ENCODE results near the gene GPR146.
"Not testable (repeated sequence)": the region's sequence is repeated elsewhere in the genome, so short reads cannot be mapped to it uniquely, and the experiment has no call there.

Gene GPR146

DNA sequence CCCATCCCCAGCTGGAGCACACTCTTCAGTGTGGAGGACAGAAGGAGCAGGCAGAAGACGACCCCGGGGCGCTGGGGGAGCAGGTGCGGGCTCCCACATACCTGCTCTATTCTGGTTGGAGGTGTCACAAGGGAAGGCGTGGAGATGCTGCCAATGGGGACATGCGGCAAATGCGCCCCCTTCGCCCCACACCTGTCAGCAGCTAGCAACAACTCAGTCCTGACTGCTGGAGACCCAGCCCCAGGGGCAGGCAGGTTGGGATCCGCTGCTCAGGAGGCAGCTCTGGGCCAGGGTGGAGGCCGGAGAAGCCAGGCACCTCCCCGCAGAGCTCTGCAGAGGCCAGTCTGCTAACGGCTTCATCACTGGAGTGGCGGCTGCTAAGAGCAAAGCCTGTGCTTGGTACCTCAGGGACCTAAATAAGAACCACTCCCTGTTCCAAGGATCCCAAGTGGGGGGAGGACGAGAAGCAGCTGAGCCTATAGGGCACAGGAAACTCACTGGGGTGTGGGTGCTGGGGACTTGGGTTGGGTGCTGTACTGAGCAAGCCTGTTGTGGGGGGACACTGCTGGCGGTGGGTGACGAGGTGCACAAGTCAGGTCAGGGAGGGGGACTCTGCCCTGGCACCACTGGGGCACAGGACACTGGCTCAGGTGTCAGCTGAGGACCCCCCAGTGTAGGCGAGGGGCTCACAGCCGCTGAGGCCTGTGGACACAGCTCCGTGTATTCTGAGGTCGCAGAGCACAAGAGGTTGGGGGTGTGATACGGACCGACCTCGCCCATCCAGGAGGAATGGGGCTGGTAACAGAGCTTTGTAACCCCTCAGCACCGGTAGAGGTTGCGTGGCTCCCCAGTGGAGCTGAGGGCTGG, 19.2 kb upstream of the GPR146 start:
- DNase-seq (ENCODE audit: low read depth, low spot score): no peak
- no peak overlapping the region for H3K27ac ChIP-seq

DNA sequence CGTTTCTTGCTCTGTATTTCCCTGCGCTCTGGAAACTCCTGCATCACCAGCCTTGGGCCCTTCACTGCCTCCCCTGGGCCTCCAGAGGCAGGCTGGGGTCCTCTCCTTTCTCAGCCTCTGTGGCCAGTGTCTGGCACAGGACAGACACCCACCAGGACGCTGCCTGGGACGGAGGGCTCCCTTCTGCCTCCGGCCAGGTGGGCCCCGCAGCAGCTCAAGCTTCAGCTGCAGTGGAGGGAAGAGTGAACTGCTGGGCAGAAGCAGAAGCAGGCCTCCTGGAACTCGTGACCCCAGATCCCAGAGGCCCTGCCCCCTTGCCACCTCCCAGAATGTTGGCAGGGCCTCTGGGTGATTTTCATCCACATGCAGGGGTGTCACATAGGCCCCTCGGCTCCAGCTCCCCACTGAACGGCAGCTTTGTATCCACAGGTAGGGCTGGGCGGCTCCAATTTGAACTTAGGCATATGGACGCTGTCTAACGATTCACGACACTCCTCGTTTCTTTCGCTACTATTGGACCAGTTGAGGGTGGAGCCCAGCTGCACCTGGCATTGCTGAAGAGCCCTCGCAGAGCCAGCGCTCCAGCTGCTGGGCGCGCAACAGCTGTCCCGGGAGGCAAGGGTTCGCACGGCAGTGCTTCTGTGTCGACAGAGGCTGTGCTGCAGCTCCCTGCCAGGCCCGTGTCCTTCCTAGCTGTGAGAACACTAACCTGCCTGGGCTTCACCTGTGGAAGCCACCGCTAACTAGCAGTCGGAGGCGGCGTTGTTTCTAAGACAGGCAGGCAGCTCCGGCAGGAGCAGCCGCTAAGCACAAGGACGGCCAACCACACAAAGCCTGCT, 18.4 kb upstream of the GPR146 start:
- no peak for DNase-seq (ENCODE audit: low read depth, low spot score)
- no peak overlapping the region for H3K27ac ChIP-seq

DNA sequence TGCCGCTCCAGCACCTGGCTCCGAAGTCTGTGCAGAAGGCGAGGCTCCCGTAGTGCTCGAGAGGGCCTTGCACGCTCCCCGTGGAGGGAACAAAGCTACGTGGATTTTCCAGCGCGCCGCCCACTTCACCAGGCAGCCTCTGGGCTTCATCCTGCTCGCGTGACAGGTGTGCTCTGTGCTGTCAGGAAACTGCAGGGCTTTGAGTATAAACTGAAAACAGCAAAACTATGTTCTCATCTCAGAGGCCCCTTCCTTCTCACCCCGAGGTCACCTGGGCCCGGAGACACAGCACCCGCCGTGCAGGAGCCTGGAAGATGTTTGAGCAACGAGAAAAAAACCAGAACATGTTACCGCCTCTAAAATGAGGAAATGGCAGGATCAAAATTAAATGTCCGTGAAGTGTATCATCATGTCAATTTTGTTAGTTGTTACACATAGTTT, 17.6 kb upstream of the GPR146 start:
- no peak overlapping the region for H3K27ac ChIP-seq
- DNase-seq (ENCODE audit: low read depth, low spot score): no peak

DNA sequence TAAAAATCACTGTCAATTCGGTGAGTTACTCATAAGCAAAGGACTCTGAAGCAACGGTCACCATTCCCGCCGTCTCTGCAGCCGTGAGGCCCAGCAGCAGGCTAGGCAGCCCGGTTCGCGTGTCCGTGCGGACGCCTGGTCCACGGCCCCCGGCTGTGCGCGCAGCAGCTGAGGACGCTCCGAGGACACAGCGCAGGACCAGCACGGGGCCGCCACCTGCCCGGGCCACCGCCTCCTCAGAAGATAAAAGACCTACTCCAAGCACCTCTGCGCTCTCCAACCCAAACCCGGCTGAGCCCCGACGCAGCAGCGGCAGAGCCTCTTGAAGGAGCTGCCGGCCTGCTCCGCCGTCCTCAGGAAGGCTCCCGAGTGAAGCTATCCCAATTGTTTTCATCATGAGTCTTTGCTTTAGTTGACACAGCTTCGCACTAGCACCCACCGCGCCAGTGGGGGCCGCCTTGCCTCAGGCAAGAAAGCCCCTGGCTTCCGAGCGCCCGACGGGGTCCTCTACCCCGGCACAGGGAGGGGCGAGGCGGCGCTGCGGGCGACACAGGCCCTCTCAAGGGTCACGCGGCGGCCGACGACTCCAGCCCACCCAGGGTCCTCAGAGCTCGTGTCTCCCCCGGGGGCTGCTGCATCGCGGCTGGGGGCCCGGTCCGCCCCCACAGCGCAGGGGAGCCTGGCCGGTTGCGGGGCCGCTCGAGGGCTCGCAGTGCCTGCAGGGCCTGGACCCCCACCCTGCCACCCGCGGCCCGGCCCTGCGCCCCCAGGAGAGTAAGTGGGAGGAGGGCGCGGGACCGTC, 16.9 kb upstream of the GPR146 start:
- H3K27ac ChIP-seq: peak overlapping the region; percentile 77
- DNase-seq (ENCODE audit: low read depth, low spot score): no peak

DNA sequence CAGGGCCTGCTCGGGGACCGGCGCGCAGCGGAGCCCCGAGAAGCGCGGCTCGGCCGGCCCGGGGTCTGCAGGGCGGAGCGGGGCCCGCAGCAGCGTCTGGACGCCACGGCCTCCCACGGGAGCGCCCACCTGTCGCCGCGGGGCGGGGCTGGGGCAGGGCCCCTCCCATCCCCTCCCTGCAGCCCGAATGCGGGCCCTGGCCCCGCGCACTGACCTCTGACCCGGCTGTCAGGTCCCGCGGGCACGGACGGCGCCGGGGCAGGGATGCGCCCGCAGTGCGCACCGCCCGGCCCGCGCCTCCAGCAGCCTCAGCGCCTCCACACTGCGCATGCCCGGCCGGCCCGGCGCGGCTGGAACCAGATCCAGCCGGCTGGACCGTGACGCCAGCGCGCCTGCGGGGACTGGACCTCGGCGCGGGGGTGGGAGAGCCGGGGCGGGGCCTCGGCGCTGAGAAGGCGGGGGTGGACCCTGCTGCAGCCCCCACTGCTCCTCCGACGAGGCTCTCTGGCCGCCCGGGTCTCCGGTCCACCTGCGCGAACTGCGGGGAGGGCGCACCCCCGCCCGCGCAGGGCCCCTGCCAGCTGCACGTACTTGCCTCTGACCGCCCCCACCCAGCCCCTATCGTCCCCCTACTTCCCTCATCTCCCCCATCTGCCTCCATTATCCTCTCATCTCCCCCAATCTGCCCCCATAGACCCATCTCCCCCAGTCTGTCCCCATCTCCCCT, 16.1 kb upstream of the GPR146 start:
- peak; percentile 39 for DNase-seq (ENCODE audit: low read depth, low spot score)
- peak overlapping the region; percentile 77 for H3K27ac ChIP-seq

DNA sequence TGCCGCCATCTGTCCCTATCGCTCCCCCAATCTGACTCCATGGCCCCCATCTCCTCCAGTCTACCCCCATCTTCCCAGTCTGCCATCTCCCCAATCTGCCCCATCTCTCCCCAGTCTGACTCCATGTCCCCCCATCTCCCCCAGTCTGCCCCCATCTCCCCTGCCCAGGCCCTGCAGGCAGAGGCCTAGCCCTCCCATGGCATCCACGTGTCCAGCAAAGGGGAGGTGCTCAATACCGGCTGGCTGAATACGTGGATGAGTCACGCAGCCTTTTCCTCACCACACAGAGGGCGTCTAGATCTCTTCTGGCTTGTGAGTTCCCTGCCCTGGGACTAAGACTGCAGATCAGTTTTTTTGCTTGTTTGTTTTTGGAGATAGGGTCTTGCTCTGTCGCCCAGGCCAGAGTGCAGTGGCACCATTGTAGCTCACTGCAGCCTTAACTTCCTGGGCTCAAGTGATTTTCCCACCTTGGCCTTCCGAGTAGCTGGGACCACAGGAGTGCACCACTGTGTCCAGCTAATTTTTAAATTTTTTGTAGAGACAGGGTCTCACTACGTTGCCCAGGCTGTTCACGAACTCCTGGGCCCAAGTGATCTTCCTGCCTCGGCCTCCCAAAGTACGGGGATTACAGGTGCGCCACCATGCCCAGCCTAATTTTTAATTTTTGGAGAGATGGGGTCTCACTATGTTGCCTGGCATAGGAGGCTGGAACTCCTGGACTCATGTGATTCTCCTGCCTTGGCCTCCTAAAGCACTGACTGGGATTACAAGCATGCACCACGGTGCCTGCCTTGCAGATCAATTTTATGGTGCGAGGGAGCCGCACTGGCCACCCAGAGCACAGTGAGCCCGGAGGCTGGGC, 15.3 kb upstream of the GPR146 start:
- DNase-seq (ENCODE audit: low read depth, low spot score): peak; percentile 73
- H3K27ac ChIP-seq: peak overlapping the region; percentile 77

DNA sequence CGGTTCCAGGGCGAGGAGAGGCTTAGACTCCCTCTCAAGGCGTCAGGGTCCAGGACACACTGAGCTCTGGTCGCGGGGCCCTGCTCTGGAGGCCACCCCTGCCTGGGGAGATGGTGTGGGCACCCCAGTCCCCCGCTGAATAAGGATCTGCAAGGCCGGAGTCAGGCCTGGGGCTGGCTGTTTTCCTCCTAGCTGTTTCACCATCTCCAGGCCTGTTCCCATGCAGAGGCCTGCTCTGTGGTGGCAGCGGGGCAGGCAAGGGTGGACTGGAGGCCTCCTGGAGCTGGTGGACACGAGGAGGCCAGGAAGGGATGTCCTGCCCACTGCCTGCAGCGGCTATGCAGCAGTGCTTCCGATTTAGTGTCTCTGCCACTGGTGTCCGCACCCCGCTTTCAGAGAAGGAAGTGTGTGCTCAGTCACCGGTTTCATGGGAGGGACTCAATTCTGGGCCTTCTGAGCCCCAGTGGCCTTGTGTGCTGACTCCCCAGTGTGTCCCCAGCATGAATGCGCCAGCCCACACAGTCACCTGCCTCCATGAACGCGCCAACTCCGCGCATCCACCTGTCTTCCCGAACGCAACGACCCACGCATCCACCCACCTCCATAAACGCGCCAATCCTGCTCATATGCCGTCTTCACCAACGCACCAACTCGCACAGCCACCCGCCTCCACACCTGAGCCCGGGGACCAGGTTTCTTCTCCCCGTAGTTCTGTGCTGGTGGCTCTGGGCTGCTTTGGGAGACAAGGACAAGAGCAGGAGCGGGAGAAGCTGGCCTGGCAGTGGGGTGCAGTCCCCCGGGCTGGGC, 14.5 kb upstream of the GPR146 start:
- no peak overlapping the region for H3K27ac ChIP-seq

DNA sequence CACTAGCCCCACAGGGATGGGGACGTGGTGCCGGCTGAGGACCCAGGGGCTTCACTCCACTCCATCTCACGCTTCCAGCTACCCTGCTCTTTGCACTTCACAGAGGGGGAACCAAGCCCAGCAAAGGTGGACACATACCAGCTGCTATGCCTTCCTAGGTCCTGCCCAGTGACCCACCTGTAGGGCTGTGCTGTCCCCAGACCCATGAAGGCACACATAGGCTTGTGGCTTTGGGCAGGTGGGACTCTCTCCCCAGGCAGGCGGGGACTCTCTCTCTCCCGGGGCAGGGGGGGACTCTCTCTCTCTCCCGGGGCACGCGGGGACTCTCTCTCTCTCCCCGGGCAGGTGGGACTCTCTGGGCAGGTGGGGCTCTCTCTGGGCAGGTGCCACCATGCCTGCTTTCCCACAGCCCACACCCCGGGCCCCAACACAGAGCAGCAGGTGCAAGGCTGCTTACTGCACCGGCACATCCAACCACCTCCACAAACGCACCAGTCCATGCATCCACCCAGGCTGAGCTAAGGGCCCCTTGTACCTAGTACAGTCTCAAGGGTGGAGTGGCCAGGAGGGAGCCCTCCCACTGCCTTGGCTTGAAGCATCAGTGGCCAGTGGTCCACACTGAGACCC, 13.8 kb upstream of the GPR146 start:
- no peak for DNase-seq (ENCODE audit: low read depth, low spot score)
- no peak overlapping the region for H3K27ac ChIP-seq

More for the DNA sequence above, 14.5 kb upstream of the GPR146 start:
- DNase-seq (ENCODE audit: low read depth, low spot score): no peak

DNA sequence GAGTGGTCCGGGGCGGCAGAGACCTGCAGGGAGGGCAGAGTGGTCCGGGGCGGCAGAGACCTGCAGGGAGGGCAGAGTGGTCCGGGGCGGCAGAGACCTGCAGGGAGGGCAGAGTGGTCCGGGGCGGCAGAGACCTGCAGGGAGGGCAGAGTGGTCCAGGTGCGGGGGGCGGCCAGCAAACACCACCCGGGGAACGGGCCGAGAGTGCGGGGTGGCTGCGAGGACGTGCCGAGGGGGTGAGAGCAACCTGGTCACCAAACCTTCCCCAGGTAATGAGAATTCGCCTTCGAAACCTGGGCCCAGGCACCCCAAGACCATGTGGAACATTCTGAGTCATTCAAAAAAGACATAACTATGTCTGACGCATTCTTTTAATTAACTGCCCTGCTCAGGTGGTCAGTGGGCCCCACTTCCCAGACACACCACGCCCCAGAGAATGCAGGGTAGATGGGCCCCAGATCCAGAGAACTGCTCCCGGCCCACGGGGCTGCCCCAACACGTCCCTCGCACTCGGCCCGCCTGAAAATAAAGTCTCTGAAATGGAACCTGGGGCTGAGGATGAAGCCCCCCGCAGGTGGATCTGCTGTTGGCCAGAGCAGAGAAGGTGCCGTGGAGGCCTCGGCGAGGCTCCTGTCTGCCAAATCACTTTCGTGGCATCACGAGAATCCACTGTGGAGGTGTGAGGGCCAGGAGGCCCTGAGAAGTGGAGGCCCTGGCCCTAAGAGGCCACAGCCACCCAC, 12.5 kb upstream of the GPR146 start:
- no peak for DNase-seq (ENCODE audit: low read depth, low spot score)
- no peak overlapping the region for H3K27ac ChIP-seq

DNA sequence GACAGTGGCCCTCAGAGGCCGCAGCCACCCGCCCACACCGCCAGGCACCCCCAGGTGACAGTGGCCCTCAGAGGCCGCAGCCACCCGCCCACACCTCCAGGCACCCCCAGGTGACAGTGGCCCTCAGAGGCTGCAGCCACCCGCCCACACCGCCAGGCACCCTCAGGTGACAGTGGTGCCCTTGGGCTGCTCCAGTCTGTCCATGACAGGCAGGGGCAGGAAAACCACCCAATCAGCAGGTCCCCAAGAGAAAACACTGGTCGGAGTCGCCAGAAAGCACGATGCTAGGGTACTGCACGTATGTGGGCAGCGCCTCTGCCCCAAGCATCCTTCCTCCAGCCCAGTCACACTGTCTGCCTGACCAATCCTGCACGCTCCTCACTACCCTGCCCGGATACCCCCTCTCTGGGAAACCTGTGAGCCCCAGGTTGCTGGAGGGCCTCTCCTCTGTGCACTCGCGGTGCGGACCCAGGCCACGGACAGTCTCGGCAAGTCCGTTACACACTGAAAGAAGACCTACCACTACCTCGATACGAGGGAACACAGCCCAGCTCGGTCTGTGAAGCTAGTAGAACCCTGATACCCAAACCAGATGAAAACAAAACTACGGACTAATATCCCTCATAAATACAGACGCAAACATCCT, 11.7 kb upstream of the GPR146 start:
- no peak for DNase-seq (ENCODE audit: low read depth, low spot score)
- no peak overlapping the region for H3K27ac ChIP-seq

DNA sequence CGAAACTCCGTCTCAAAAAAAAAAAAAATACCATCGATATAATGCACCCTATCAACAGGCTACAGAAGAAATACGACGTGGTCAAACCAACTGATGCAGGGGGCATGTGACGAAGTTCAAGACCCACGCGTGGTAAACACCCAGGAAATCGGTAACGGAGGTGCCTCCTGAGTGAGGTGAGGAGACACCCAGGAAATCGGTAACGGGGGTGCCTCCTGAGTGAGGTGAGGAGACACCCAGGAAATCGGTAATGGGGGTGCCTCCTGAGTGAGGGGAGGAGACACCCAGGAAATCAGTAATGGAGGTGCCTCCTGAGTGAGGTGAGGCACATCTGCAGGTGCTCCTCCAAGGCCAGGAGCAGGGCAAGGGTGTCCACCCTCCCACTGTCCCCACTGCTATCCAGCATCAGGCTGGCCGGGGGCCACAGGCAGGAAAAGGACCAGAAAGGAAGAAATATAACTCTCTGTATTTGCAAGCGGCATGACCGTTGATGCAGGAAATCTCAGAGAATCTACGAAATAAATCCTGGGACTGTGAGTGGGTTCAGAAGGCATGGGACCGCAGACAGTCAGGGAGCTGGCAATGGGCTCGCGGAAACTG, 10.7 kb upstream of the GPR146 start:
- no peak overlapping the region for H3K27ac ChIP-seq

DNA sequence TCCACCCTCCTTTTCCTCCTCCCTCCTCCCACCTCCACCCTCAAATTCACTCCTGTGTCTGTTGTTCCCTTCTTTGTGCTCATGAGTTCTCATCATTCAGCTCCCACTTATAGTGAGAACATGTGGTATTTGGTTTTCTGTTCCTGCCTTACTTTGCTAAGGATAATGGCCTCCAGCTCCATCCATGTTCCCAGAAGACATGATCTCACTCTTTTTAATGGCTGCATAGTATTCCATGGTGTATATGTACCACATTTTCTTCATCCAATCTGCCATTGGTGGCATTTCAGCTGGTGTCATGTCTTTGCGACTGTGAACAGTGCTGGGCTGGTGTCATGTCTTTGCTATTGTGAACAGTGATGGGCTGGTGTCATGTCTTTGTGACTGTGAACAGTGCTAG, 9.6 kb upstream of the GPR146 start:
- not testable (repeated sequence) for H3K27ac ChIP-seq; DNase-seq (ENCODE audit: low read depth, low spot score)

More for the DNA sequence above, 10.7 kb upstream of the GPR146 start:
- no peak for DNase-seq (ENCODE audit: low read depth, low spot score)

DNA sequence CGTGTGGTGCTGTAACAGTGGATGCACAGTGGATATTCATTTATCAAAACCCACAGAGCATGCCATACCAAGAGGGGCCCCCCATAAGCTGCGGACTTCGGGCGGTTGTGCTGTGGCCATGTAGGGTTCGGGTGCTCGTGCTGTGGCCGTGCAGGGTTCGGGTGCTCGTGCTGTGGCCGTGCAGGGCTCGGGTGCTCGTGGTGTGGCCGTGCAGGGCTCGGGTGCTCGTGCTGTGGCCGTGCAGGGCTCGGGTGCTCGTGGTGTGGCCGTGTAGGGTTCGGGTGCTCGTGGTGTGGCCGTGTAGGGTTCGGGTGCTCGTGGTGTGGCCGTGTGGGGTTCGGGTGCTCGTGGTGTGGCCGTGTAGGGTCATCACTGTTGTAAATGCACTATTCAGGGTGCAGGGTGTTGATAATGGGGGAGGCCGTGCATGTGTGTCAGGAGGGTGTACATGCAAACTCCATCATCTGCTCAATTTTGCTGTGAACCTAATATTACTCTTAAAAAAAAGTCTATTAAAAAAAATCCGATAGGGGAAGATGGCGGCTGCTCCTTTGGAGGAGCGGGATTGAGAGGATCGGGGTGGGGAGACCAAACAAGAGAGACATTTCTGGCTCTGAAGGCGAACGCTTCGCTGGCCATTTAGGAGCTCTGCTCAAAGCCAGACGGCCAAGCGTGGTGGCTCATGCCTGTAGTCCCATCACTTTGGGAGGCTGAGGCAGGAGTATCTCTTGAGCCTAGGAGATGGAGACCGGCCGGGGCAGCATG, 8.0 kb upstream of the GPR146 start:
- H3K27ac ChIP-seq; DNase-seq (ENCODE audit: low read depth, low spot score): not testable (repeated sequence)

DNA sequence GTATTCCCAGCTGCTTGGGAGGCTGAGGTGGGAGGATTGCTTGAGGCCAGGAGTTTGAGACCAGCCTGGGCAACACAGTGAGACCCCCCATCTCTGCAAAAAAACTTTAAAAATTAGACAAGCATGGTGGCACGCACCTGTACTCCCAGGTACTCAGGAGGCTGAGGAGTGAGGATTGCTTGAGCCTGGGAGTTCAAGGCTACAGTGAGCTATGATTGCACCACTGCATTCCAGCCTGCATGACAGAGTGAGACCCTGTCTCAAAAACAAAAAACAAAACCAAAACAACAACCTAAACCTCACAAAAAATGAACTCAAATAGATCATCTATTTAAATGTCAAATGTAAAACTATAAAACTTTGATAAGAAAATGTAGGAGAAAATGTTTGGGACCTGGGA, 4.1 kb upstream of the GPR146 start:
- H3K27ac ChIP-seq; DNase-seq (ENCODE audit: low read depth, low spot score): not testable (repeated sequence)

DNA sequence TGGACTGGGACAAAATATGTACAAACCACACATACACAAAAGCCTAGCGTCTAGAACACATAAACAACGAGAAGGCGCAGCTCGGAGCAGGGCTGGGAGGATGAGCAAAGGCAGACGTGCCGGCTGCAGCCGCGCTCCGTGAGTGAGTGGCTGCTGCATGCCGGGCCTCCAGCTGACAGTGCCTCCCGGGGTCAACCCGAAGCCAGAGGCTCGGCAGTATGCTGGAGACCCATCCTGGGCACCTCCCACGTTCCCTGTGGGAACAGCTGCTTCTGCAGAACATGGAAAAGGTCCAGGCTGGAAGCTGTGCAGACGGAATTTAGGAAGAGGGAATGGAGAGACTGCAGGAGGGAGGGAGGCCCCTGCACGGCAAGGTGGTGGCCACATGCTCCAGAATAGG, 3.6 kb upstream of the GPR146 start:
- H3K27ac ChIP-seq: no peak overlapping the region
- no peak for DNase-seq (ENCODE audit: low read depth, low spot score)
